OCI-M2 (cell line): Measurements from ENCODE around the gene CTPS2.

ENCODE experiments used
- DNase-seq: peaks from one replicate; lab custom pipeline; 2025; ENCODE audit not compliant: unreplicated experiment; lab: John Stamatoyannopoulos, UW

Gene CTPS2

GRCh38 chrX:16573781-16574180 is 138.7 kb downstream of the CTPS2 start:
- DNase-seq: no peak

DNA sequence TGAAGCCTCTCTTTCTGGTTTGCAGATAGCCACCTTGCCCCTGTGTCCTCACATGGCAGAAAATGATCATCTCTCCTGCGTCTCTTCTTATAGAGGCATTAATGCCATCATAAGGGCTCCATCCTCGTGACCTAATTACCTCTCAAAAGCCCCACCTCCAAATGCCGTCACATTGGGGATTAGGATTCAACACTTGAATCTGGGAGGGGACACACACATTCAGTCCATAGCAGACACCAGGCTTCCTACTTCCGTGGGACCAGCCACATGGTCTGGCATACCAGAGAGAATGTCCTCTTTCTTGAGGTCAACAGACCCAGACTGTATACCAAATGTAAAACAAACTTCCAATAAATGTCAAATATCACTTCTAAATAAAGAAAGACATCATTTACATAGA is 144.8 kb downstream of the CTPS2 start:
- no peak for DNase-seq

- DNase-seq: no peak
These were observed 145.9 kb downstream of the CTPS2 start for GRCh38 chrX:16566571-16566970.

DNA sequence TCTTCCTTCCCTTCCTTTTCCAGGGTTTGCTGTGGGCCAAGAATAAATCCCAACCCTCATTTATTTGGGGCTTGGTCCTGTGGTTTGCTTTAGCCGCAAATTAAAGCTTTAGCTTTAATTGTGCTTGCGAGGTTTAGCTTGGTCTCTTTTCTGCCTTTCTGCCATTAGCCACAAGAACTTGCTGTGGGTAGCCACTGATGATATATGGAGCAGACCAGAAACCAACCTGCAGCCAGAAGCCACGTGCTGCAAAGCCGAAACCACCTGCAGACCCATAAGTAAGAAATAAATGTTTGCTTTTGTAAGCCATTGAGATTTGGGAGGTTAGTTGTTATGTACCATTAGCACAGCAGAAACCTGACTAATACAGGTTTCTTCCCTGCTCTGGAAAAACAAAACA is 152.3 kb downstream of the CTPS2 start:
- DNase-seq: no peak

- no peak for DNase-seq
These were observed 153.3 kb downstream of the CTPS2 start for GRCh38 chrX:16559206-16559619.

- no peak for DNase-seq
These were observed 154.0 kb downstream of the CTPS2 start for GRCh38 chrX:16558489-16558888.

- DNase-seq: no peak
These were observed 159.9 kb downstream of the CTPS2 start for GRCh38 chrX:16552546-16552945.

DNA sequence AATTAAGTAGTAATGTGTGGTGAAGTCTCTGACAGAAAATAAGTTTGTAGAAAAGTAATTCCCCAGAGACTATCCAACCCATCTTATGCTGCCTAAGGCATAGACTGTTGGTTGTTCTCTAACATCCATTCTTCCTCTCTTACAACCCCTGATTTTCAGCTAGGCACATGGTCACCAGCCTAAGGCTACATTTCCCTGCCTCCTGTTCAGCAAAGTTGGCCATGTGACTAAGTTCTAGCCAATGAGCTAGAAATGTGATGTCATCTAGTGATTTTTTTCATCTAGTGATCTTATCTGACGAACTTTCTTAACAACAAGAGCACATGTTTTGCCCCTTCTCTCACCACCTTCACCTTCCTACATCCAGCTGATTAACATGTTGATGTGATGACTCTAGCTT is 164.8 kb downstream of the CTPS2 start:
- DNase-seq: no peak

- DNase-seq: no peak
These were observed 167.5 kb downstream of the CTPS2 start for GRCh38 chrX:16544969-16545368.
